OCI-LY7 (cell line): Measurements from ENCODE around the gene SPG7. TPM values are rescaled to one million over a fixed set of nuclear protein-coding genes. Genes with fewer than 3 reads are reported as not detected.

ENCODE experiments used
- BruUV-seq: library from RNA; stranded (reverse); fragments of 400-500 nt; replicated peaks from 2 replicates; lab custom pipeline; 2021; lab: Mats Ljungman, UMichigan
- CTCF ChIA-PET: fragments of 300-600 bp; sonication (Branson Sonifier 250); formaldehyde crosslinking; loops from one replicate; lab custom pipeline; 2022; ENCODE audit warnings: antibody characterized with exemption; ENCODE audit not compliant: unreplicated experiment; lab: Charles Lee
- POLR2A ChIA-PET: fragments of 300-600 bp; sonication (Branson Sonifier 250); formaldehyde crosslinking; loops from one replicate; lab custom pipeline; 2022; ENCODE audit warnings: antibody characterized with exemption; lab: Charles Lee
- DNase-seq: peaks from one replicate; pipeline ENCODE4 v3.0.0-alpha.2; 2015; ENCODE audit warnings: low spot score
- H2AFZ ChIP-seq: fragments of 200-600 bp; sonication (generic), shearing (Covaris generic); 2 replicates; pipeline ENCODE4 v1.6.1; 2014; ENCODE audit warnings: mild to moderate bottlenecking, antibody characterized with exemption, low read length, moderate library complexity
- H3K27ac ChIP-seq: fragments of 200-600 bp; sonication (generic); 2 replicates; pipeline ENCODE4 v1.5.1; 2014; ENCODE audit warnings: mixed run types, low read depth, mild to moderate bottlenecking, moderate library complexity, low read length, inconsistent platforms; ENCODE audit not compliant: poor library complexity, severe bottlenecking
- H3K36me3 ChIP-seq: fragments of 200-600 bp; sonication (generic); 2 replicates; pipeline ENCODE4 v1.6.1; 2014; ENCODE audit warnings: mild to moderate bottlenecking, antibody characterized with exemption, low read length, moderate library complexity, mixed read lengths; ENCODE audit not compliant: insufficient read depth
- H3K4me1 ChIP-seq: fragments of 200-600 bp; sonication (generic); 2 replicates; pipeline ENCODE4 v1.5.1; 2014; ENCODE audit warnings: mild to moderate bottlenecking, low read length; ENCODE audit not compliant: insufficient read depth, poor library complexity, severe bottlenecking
- H3K4me2 ChIP-seq: fragments of 200-600 bp; sonication (generic); 2 replicates; pipeline ENCODE4 v1.6.1; 2014; ENCODE audit warnings: mild to moderate bottlenecking, low read length
- H3K4me3 ChIP-seq: fragments of 200-600 bp; sonication (generic); 2 replicates; pipeline ENCODE4 v1.5.1; 2014; ENCODE audit warnings: mild to moderate bottlenecking, low read depth, low read length; ENCODE audit not compliant: poor library complexity, severe bottlenecking
- H3K79me2 ChIP-seq: fragments of 200-600 bp; sonication (generic); 2 replicates; pipeline ENCODE4 v1.6.1; 2016; ENCODE audit warnings: low read depth, mild to moderate bottlenecking, low read length, moderate library complexity, mixed read lengths; ENCODE audit not compliant: insufficient read depth
- H3K9me2 ChIP-seq: fragments of 200-600 bp; sonication (generic); 2 replicates; pipeline ENCODE4 v1.6.1; 2016; ENCODE audit warnings: mild to moderate bottlenecking, low read length, mixed read lengths; ENCODE audit not compliant: insufficient read depth
- H3K9me3 ChIP-seq: fragments of 200-600 bp; sonication (generic); 2 replicates; pipeline ENCODE4 v1.6.1; 2014; ENCODE audit warnings: mild to moderate bottlenecking, mixed run types, low read length, mixed read lengths
- H4K20me1 ChIP-seq: fragments of 200-600 bp; sonication (generic); 2 replicates; pipeline ENCODE4 v1.6.1; 2014; ENCODE audit warnings: mild to moderate bottlenecking, antibody characterized with exemption, low read length, moderate library complexity, mixed read lengths; ENCODE audit not compliant: insufficient read depth
- EZH2phosphoT487 ChIP-seq: fragments of 200-600 bp; sonication (generic); IDR thresholded peaks from 2 replicates; pipeline ENCODE4 v1.6.1; 2018; ENCODE audit warnings: low read depth, borderline replicate concordance, mild to moderate bottlenecking, mixed run types, antibody characterized with exemption, low read length, moderate library complexity, mixed read lengths
- intact Hi-C: fragments of 100-400 bp; cut with micrococcal nuclease; formaldehyde crosslinking; loops from one replicate; pipeline ENCODE4 v1.10.0; 2022; ENCODE audit not compliant: unreplicated experiment
- total RNA-seq, 2 experiments: library from RNA; depleted of rRNA in 1 of 2; stranded (reverse); fragments of >200 nt in 1 of 2; shearing (Covaris generic) in 1 of 2; gene quantifications; 2 replicates each; pipeline ENCODE4 v1.2.3, GENCODE V29; 2014 to 2022
- TF ChIP-seq, protein P1 (sequence below): fragments of 200-600 bp; sonication (generic); conservative IDR thresholded peaks from 2 replicates; pipeline ENCODE4 v1.5.1; 2014; ENCODE audit warnings: mild to moderate bottlenecking, antibody characterized with exemption, low read length, moderate library complexity, mixed read lengths

Gene SPG7
- total RNA-seq, 2 experiments from 2014 or later, result 92.7 to 121 TPM

DNA sequence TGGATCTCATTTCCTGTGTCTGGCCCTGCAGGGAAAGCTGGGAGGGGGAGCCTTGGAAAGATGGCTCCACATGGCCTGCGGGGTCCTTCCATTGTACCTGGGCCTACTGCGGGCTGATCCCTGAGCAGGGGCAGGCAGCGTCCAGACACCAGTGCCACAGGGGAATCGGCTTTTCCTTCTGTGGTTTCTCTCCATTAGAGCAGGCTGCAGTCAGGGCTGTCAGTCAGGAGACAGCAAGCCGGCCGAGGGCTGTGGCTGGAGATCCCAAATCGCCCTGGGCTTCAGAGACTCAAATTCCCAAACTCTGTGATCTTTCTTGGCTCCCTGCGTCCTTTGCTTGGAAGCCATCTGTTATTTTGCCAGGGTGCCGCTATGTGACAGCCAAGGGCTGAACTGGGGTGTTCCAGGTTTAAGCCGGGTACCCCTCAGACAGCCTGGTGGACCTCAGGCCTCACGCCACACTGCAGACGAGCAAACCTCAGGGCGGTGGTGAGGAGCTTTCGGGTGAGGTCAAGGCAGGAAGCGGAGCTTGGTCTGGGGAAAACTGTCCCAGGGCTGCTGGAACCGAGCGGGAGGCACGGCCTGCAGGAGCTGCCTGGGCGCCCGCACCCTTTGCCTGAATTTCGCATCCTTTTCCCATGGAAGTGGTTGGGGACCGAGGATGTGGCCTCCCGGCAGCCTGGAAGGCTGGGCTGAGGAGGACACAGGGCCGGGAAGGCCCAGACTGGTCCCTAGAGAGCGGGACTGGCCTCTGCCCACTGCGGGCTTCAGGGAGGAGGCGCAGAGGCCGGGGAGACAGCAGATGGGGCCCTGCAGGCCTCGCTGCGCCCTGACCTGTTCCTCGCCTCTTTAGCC is 65.8 kb downstream of the SPG7 start:
- Histone ChIP-seq H2AFZ (no peak overlapping the region), H3K4me2 (peak overlapping the region; percentile 40; the same call in 1 of the 2 replicates), H4K20me1 (no peaks in the 10 kb centered on the region), H3K4me3 (peak overlapping the region; percentile 42), H3K4me1 (peaks cover 23% of the 10 kb centered on the region), H3K79me2 (no peaks in the 10 kb centered on the region), H3K9me2 (no peaks in the 10 kb centered on the region), H3K9me3 (no peaks in the 10 kb centered on the region), H3K36me3 (no peaks in the 10 kb centered on the region), H3K27ac (no peak overlapping the region)
- no TSS peak for BruUV-seq
- ChIA-PET POLR2A (no interaction called here), CTCF (no interaction called here)
- TF ChIP-seq, protein P1, sequence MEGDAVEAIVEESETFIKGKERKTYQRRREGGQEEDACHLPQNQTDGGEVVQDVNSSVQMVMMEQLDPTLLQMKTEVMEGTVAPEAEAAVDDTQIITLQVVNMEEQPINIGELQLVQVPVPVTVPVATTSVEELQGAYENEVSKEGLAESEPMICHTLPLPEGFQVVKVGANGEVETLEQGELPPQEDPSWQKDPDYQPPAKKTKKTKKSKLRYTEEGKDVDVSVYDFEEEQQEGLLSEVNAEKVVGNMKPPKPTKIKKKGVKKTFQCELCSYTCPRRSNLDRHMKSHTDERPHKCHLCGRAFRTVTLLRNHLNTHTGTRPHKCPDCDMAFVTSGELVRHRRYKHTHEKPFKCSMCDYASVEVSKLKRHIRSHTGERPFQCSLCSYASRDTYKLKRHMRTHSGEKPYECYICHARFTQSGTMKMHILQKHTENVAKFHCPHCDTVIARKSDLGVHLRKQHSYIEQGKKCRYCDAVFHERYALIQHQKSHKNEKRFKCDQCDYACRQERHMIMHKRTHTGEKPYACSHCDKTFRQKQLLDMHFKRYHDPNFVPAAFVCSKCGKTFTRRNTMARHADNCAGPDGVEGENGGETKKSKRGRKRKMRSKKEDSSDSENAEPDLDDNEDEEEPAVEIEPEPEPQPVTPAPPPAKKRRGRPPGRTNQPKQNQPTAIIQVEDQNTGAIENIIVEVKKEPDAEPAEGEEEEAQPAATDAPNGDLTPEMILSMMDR, result no peak
- no peak for TF ChIP-seq EZH2phosphoT487
- intact Hi-C loops, result loop anchor here (5.0 kb wide), 1 partner anchor 68 kb away; no protein-coding TSS in a partner anchor
- DNase-seq, result no peak

DNA sequence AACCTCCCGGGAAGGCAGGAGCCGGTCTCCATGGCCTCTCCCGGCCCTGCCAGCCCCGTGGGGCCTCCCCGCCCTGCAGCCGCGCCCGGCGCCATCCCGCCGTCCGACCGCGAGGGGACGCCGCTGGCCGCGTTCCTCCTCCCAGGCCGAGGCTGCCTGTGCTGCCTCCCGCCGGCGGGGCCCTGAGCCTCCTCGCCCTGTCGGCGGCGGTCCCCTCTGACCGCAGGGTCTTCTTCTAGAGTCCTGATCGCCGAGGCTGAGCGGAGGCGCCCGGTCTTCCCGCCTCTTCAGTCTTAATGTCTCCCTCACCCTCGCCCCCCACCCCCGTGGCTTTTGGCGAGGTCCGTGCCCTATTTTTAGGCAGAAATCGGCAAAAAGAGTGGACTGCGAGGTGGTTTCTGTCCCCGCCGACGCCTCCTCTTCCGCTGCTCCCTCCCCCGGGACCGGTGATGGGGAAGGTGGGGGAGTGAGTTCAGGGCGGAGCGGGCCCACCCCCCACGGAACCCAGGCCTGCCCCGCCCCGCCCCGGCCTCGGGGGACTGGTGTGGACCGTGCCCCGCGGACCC is 66.6 kb downstream of the SPG7 start:
- H3K4me3 ChIP-seq, result peak overlapping the region; percentile 42

More for the DNA sequence above, 66.6 kb downstream of the SPG7 start:
- Histone ChIP-seq H2AFZ (no peak overlapping the region), H3K79me2 (no peaks in the 10 kb centered on the region), H3K4me2 (peak overlapping the region; percentile 40), H3K27ac (no peak overlapping the region), H3K9me2 (no peaks in the 10 kb centered on the region), H3K36me3 (no peaks in the 10 kb centered on the region), H3K4me1 (peaks cover 23% of the 10 kb centered on the region), H4K20me1 (no peaks in the 10 kb centered on the region), H3K9me3 (no peaks in the 10 kb centered on the region)
- no TSS peak for BruUV-seq
- POLR2A ChIA-PET, result no interaction called here
- peak; percentile 61 for DNase-seq
- intact Hi-C loops, result loop anchor here (5.0 kb wide), 1 partner anchor 68 kb away; no protein-coding TSS in a partner anchor
- CTCF ChIA-PET, result no interaction called here
- TF ChIP-seq, protein P1, result peak; percentile 73
- TF ChIP-seq EZH2phosphoT487, result no peak
